GM13977 (cell line): ENCODE measurements around the gene RNF26.

Source experiments
- DNase-seq: peaks from one replicate; pipeline ENCODE4 v3.0.0; 2012; ENCODE audit warnings: low spot score
- CTCF ChIP-seq: IDR thresholded peaks from 2 replicates; pipeline ENCODE4 v1.5.1; 2012; ENCODE audit warnings: mild to moderate bottlenecking, control low read depth; ENCODE audit not compliant: insufficient read depth; ENCODE audit errors: extremely low read depth, missing control alignments
- in situ Hi-C: fragments of 300-500 bp; cut with MboI; formaldehyde crosslinking; loops from one replicate; pipeline ENCODE4 v1.12.0; 2022; ENCODE audit warnings: low sequenced_read_pairs, low pct_unique_long_range_greater_than_20kb, mixed read lengths, inconsistent platforms; ENCODE audit not compliant: unreplicated experiment

RNF26 gene

GRCh38 chr11:119306373-119306890, 27.9 kb upstream of the RNF26 start:
- in situ Hi-C loops: no loop called here
- no peak for TF ChIP-seq CTCF
- DNase-seq: no peak

- in situ Hi-C loops: no loop called here
- DNase-seq: no peak
- peak; percentile 21 for TF ChIP-seq CTCF
Observed at GRCh38 chr11:119307219-119307618, 27.1 kb upstream of the RNF26 start.

GRCh38 chr11:119307974-119308373, 26.4 kb upstream of the RNF26 start:
- in situ Hi-C loops: no loop called here
- no peak for TF ChIP-seq CTCF
- no peak for DNase-seq

- in situ Hi-C loops: no loop called here
- no peak for DNase-seq
- TF ChIP-seq CTCF: no peak
Observed at GRCh38 chr11:119309411-119309810, 24.9 kb upstream of the RNF26 start.

GRCh38 chr11:119309953-119310681, 24.2 kb upstream of the RNF26 start:
- in situ Hi-C loops: no loop called here
- no peak for DNase-seq
- TF ChIP-seq CTCF: no peak

- in situ Hi-C loops: no loop called here
- no peak for DNase-seq
- no peak for TF ChIP-seq CTCF
Observed at GRCh38 chr11:119310682-119311052, 23.7 kb upstream of the RNF26 start.
